ENCODE measurements around the gene PCYT1B. TPM values are rescaled to one million over a fixed set of nuclear protein-coding genes. Genes with fewer than 3 reads are reported as not detected.

PCYT1B gene
- total and polyA plus RNA-seq, 2 experiments from 2014 or later: 5.8 to 14.6 TPM

DNA sequence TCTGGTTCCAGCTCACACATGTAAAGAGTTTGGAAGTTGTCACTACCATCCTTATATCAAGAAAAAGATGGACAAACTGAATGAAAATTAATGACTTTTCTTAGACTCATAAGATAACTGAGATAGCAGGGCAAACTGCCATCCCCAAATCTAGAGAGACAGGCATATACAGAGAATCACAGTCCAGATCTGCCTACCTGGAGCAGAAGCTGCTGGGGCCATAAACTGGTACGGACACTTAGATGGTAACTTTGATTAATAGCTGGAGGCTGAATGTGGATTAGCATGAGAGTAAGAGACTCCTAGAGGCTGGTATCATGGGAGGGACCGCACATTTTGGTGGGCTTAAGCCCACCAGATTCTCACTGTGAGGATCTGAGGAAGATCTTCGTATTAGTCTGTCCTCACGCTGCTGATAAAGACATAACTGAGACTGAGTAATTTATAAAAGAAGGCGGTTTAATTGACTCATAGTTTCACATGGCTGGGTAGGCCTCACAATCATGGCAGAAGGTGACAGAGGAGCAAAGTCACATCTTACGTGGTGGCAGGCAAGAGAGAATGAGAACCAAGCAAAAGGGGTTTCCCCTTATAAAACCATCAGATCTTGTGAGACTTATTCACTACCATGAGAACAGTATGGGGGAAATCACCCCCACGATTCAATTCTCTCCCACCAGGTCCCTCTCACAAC is 35.7 kb upstream of the PCYT1B start:
- H3K36me3 ChIP-seq (ENCODE audit: insufficient read depth): no peaks in the 10 kb centered on the region
- no peaks in the 10 kb centered on the region for H3F3A ChIP-seq (replicated peaks; ENCODE audit: low read depth)
- no peak overlapping the region for H2AFZ ChIP-seq
- Mint-ChIP-seq H3K27me3 (ENCODE audit: insufficient read depth, low read depth, poor library complexity) (no peaks in the 10 kb centered on the region), H3K4me1 (no peaks in the 10 kb centered on the region), H3K36me3 (ENCODE audit: low read depth) (no peaks in the 10 kb centered on the region), H3K4me3 (no peak overlapping the region), H3K27ac (no peak overlapping the region), H3K9me3 (no peaks in the 10 kb centered on the region; the same call in 2 of the 3 replicates)
- H3K79me2 ChIP-seq (replicated peaks; ENCODE audit: insufficient read depth): no peaks in the 10 kb centered on the region
- H4K20me1 ChIP-seq (replicated peaks; ENCODE audit: insufficient read depth): no peaks in the 10 kb centered on the region
- TF ChIP-seq CREB1 (CRISPR knock-in tag; IDR thresholded peaks at IDR 0.05; ENCODE audit: low read depth): no peak
- no peak for TF ChIP-seq ZNF462 (CRISPR knock-in tag; IDR thresholded peaks at IDR 0.05)
- TF ChIP-seq, protein P1, sequence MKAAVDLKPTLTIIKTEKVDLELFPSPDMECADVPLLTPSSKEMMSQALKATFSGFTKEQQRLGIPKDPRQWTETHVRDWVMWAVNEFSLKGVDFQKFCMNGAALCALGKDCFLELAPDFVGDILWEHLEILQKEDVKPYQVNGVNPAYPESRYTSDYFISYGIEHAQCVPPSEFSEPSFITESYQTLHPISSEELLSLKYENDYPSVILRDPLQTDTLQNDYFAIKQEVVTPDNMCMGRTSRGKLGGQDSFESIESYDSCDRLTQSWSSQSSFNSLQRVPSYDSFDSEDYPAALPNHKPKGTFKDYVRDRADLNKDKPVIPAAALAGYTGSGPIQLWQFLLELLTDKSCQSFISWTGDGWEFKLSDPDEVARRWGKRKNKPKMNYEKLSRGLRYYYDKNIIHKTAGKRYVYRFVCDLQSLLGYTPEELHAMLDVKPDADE (IDR thresholded peaks at IDR 0.05): no peak
- TF ChIP-seq CTCF (conservative IDR thresholded peaks at IDR 0.05; ENCODE audit: low read depth in 2 of 2): no peak
- TF ChIP-seq EZH2phosphoT487 (IDR thresholded peaks at IDR 0.05; ENCODE audit: unreplicated experiment): no peak
- TF ChIP-seq EZH2 (IDR thresholded peaks at IDR 0.05; ENCODE audit: low read depth, unreplicated experiment): no peak
- no peak for TF ChIP-seq ZNF114 (CRISPR knock-in tag; IDR thresholded peaks at IDR 0.05)
- TF ChIP-seq JUNB (IDR thresholded peaks at IDR 0.05; ENCODE audit: unreplicated experiment): no peak
- no peak for TF ChIP-seq ZNF331 (CRISPR knock-in tag; IDR thresholded peaks at IDR 0.05; ENCODE audit: low read depth)
- TF ChIP-seq NANOG (IDR thresholded peaks at IDR 0.05; ENCODE audit: borderline replicate concordance): no peak
- no peak for TF ChIP-seq REST (IDR thresholded peaks at IDR 0.05; ENCODE audit: unreplicated experiment)
- no peak for TF ChIP-seq POLR2AphosphoS5 (IDR thresholded peaks at IDR 0.05; ENCODE audit: low read depth)
- TF ChIP-seq STAT1 (IDR thresholded peaks at IDR 0.05; ENCODE audit: unreplicated experiment): no peak
- ATAC-seq (no peak), DNase-seq (ENCODE audit: low spot score) (no peak)
- no peaks in the 10 kb centered on the region for H3K4me1 ChIP-seq (ENCODE audit: insufficient read depth)
- H3K4me2 ChIP-seq: no peak overlapping the region
- no peaks in the 10 kb centered on the region for H3K27me3 ChIP-seq (ENCODE audit: insufficient read depth)
- no peaks in the 10 kb centered on the region for H3K9me2 ChIP-seq (ENCODE audit: insufficient read depth)
- H3K27ac ChIP-seq (ENCODE audit: low read depth): no peak overlapping the region
- no peak overlapping the region for H3K4me3 ChIP-seq

All from GM23338 (cell line).